Liver (tissue), 9 donors: Measurements from ENCODE around the gene PARD6B. TPM values are rescaled to one million over a fixed set of nuclear protein-coding genes. Genes with fewer than 3 reads are reported as not detected.
"Not testable (repeated sequence)": the region's sequence is repeated elsewhere in the genome, so short reads cannot be mapped to it uniquely, and the experiment has no call there.

Source experiments
- DNase-seq: peaks from one replicate; pipeline ENCODE4 v3.0.0-alpha.2; 2017; ENCODE audit warnings: low spot score
- H3K27ac ChIP-seq, 2 donors: one replicate each; pipeline ENCODE4 v1.7.0; 2013; ENCODE audit warnings: inconsistent platforms in 2 of 2, low read length in 2 of 2, control low read depth in 1 of 2, low read depth in 1 of 2, mild to moderate bottlenecking in 1 of 2
- H3K27me3 ChIP-seq, 4 donors: one replicate each; pipeline versions ENCODE4 v1.6.1 to v1.7.0; 2013; ENCODE audit warnings: low read length in 3 of 4, inconsistent platforms in 1 of 4, mild to moderate bottlenecking in 1 of 4, moderate library complexity in 1 of 4; ENCODE audit not compliant: control insufficient read depth in 4 of 4, insufficient read depth in 4 of 4
- H3K36me3 ChIP-seq, 4 donors: one replicate each; pipeline versions ENCODE4 v1.6.1 to v1.7.0; 2013; ENCODE audit warnings: low read length in 3 of 4, mild to moderate bottlenecking in 3 of 4, low read depth in 1 of 4, moderate library complexity in 1 of 4; ENCODE audit not compliant: control insufficient read depth in 4 of 4, insufficient read depth in 3 of 4
- H3K4me1 ChIP-seq, 4 donors: one replicate each; pipeline versions ENCODE4 v1.6.1 to v1.7.0; 2013; ENCODE audit warnings: low read length in 3 of 4, mild to moderate bottlenecking in 3 of 4, moderate library complexity in 1 of 4; ENCODE audit not compliant: control insufficient read depth in 4 of 4, insufficient read depth in 4 of 4
- H3K4me3 ChIP-seq, 3 donors: one replicate each; pipeline versions ENCODE4 v1.6.1 to v1.7.0; 2013; ENCODE audit warnings: low read length in 3 of 3, control low read depth in 1 of 3, low read depth in 1 of 3, mild to moderate bottlenecking in 1 of 3
- H3K9ac ChIP-seq, 2 donors: one replicate each; pipeline ENCODE4 v1.7.0; 2013; ENCODE audit warnings: low read length in 2 of 2, mild to moderate bottlenecking in 2 of 2, moderate library complexity in 2 of 2, control low read depth in 1 of 2, low read depth in 1 of 2
- H3K9me3 ChIP-seq, 4 donors: one replicate each; pipeline versions ENCODE4 v1.6.1 to v1.7.0; 2013; ENCODE audit warnings: low read length in 3 of 4; ENCODE audit not compliant: control insufficient read depth in 4 of 4
- CTCF ChIP-seq: fragments of 150-350 bp; IDR thresholded peaks from 2 replicates; pipeline ENCODE4 v1.5.1; 2017; ENCODE audit warnings: improper control_type of control experiment, low read depth, low read length; ENCODE audit not compliant: missing input control
- EGR1 ChIP-seq, 2 donors: IDR thresholded peaks; 2 replicates each; pipeline ENCODE4 v1.6.1; 2016 to 2018; ENCODE audit warnings: antibody characterized with exemption in 2 of 2, low read depth in 2 of 2
- FOXA1 ChIP-seq: IDR thresholded peaks from 2 replicates; pipeline ENCODE4 v1.6.1; 2016; ENCODE audit warnings: antibody characterized with exemption
- FOXA2 ChIP-seq: IDR thresholded peaks from 2 replicates; pipeline ENCODE4 v1.6.1; 2016; ENCODE audit warnings: antibody characterized with exemption
- GABPA ChIP-seq, 2 donors: IDR thresholded peaks in 1 of 2; conservative IDR thresholded peaks in 1 of 2; 2 replicates each; pipeline ENCODE4 v1.6.1; 2016; ENCODE audit warnings: antibody characterized with exemption in 2 of 2, mild to moderate bottlenecking in 1 of 2, moderate library complexity in 1 of 2
- HNF4A ChIP-seq, 2 donors: conservative IDR thresholded peaks; 2 replicates each; pipeline ENCODE4 v1.6.1; 2016; ENCODE audit warnings: antibody characterized with exemption in 2 of 2, mild to moderate bottlenecking in 2 of 2
- HNF4G ChIP-seq: IDR thresholded peaks from 2 replicates; pipeline ENCODE4 v1.6.1; 2016; ENCODE audit warnings: antibody characterized with exemption
- JUND ChIP-seq, 2 donors: IDR thresholded peaks; 2 replicates each; pipeline ENCODE4 v1.6.1; 2016; ENCODE audit warnings: antibody characterized with exemption in 2 of 2
- NR2F2 ChIP-seq: IDR thresholded peaks from 2 replicates; pipeline ENCODE4 v1.6.1; 2016; ENCODE audit warnings: antibody characterized with exemption
- RAD21 ChIP-seq, 2 donors: IDR thresholded peaks; 2 replicates each; pipeline ENCODE4 v1.6.1; 2016; ENCODE audit warnings: antibody characterized with exemption in 2 of 2, mild to moderate bottlenecking in 2 of 2
- RXRA ChIP-seq, 2 donors: IDR thresholded peaks; 2 replicates each; pipeline ENCODE4 v1.6.1; 2017 to 2018; ENCODE audit warnings: antibody characterized with exemption in 2 of 2, mild to moderate bottlenecking in 1 of 2
- SP1 ChIP-seq: IDR thresholded peaks from 2 replicates; pipeline ENCODE4 v1.6.1; 2018; ENCODE audit warnings: antibody characterized with exemption, mild to moderate bottlenecking
- TAF1 ChIP-seq: conservative IDR thresholded peaks from 2 replicates; pipeline ENCODE4 v1.6.1; 2016; ENCODE audit warnings: antibody characterized with exemption, mild to moderate bottlenecking
- YY1 ChIP-seq: IDR thresholded peaks from 2 replicates; pipeline ENCODE4 v1.6.1; 2016; ENCODE audit warnings: antibody characterized with exemption, mild to moderate bottlenecking
- ZBTB33 ChIP-seq: IDR thresholded peaks from 2 replicates; pipeline ENCODE4 v1.6.1; 2016; ENCODE audit warnings: antibody characterized with exemption
- WGBS: extraction: QIAGEN DNeasy Blood & Tissue Kit; methylation state at CpG from one replicate; pipeline ENCODE4 v1.1.7; 2013; 5-methylcytosine and 5-hydroxymethylcytosine counted together
- polyA plus RNA-seq, 2 donors: library from polyadenylated mRNA; stranded (reverse) in 1 of 2; unstranded in 1 of 2; fragments of 200-250 nt in 1 of 2; fragments of >200 nt in 1 of 2; fragmentation: Nextera tagmentation in 1 of 2; extraction: Ambion mirVana in 1 of 2; gene quantifications; one replicate each; pipeline versions ENCODE4 v1.2.1 to v1.2.3, GENCODE V29; 2013 to 2015
- total RNA-seq, 2 donors: library from RNA; depleted of rRNA; stranded (reverse); fragments of >200 nt; gene quantifications; one replicate each; pipeline ENCODE4 v1.2.3, GENCODE V29; 2014
- TF ChIP-seq, protein P1 (sequence below): IDR thresholded peaks from 2 replicates; pipeline ENCODE4 v1.6.1; 2016; ENCODE audit warnings: antibody characterized with exemption
- TF ChIP-seq, protein P2 (sequence below): IDR thresholded peaks from 2 replicates; pipeline ENCODE4 v1.6.1; 2016; ENCODE audit warnings: antibody characterized with exemption
- TF ChIP-seq, protein P3 (sequence below): IDR thresholded peaks from 2 replicates; pipeline ENCODE4 v1.6.1; 2016; ENCODE audit warnings: antibody characterized with exemption, mild to moderate bottlenecking
- donor health status: healthy.
- donor health status: healthy.
- donor health status: healthy.
- donor health status: healthy.
- donor health status: healthy.

Gene PARD6B
- total and polyA plus RNA-seq, 4 donors: 1.2 to 8.8 (median 5.9) TPM

DNA sequence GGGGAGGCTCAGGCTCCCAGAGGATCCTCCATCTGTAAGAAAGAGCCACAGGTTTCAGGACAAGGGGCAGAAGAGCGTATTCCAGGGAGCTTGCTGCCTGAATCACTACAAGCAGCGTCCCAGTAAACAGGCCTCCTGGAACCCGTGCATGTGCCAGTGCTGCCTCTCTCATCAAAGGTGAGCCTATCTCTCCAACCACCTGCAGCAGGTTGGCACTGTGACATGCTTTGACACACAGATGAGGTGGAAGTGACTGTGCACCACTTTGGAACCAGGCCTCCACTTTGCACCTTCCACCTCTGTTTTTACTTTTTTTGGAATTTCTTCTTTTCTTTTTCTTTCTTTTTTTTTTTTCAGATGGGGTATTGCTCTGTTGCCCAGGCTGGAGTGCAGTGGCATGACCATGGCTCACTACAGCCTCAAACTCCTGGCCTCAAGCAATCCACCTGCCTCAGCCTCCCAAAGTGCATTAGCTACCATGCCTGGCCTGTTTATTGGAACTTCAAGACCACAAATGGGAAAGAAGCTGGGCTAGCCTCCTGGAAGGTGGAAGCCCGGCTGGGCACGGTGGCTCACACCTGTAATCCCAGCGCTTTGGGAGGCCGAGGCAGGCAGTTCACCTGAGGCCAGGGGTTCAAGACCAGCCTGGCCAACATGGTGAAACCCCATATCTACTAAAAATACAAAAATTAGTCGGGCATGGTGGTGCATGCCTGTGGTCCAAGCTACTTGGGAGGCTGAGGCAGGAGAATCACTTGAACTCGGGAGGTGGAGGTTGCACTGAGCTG, 27.5 kb upstream of the PARD6B start:
- H3K4me1 ChIP-seq, H3K36me3 ChIP-seq, H3K9ac ChIP-seq, H3K27me3 ChIP-seq, H3K9me3 ChIP-seq, H3K27ac ChIP-seq, H3K4me3 ChIP-seq, DNase-seq: not testable (repeated sequence)
- WGBS: 94% methylated on average over 9 of the region's 9 CpGs

DNA sequence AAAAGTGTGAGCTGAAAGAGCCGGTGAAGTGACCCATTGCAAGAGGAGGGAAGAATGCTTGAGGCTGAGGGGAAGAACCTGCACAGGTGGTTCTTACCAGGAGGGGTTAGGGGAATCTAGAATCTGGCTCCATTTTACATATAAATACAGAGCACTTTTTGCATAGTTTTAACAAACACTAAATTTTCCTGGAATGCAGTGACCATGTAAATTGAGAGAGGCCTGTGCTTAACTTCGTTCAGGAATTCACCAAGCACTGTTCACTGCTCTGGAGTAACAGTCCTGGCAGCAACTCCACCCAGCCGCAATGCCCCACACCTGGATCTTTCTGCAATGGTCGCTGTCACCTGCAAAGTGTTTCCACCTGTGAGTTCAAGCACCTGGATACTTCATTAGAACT, 26.9 kb upstream of the PARD6B start:
- Histone ChIP-seq H3K9ac (no peak overlapping the region), H3K4me3 (no peak overlapping the region), H3K36me3 (no peaks in the 10 kb centered on the region), H3K4me1 (no peaks in the 10 kb centered on the region), H3K27ac (no peak overlapping the region), H3K9me3 (no peaks in the 10 kb centered on the region), H3K27me3 (no peaks in the 10 kb centered on the region)
- no peak for DNase-seq
- TF ChIP-seq JUND (IDR thresholded peaks at IDR 0.05) (no peak), TAF1 (no peak), SP1 (no peak), YY1 (no peak), CTCF (no peak), HNF4G (no peak), FOXA1 (no peak), EGR1 (IDR thresholded peaks at IDR 0.05; ENCODE audit: low read depth in 2 of 2) (no peak), RAD21 (IDR thresholded peaks at IDR 0.05) (no peak), RXRA (IDR thresholded peaks at IDR 0.05) (no peak), ZBTB33 (no peak), NR2F2 (no peak), HNF4A (conservative IDR thresholded peaks at IDR 0.05) (no peak), GABPA (IDR thresholded peaks at IDR 0.05 in 1 of 2, conservative IDR thresholded peaks at IDR 0.05 in 1 of 2) (no peak), FOXA2 (no peak)
- TF ChIP-seq, protein P1, sequence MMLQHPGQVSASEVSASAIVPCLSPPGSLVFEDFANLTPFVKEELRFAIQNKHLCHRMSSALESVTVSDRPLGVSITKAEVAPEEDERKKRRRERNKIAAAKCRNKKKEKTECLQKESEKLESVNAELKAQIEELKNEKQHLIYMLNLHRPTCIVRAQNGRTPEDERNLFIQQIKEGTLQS: no peak
- TF ChIP-seq, protein P2, sequence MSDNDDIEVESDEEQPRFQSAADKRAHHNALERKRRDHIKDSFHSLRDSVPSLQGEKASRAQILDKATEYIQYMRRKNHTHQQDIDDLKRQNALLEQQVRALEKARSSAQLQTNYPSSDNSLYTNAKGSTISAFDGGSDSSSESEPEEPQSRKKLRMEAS: no peak
- TF ChIP-seq, protein P3, sequence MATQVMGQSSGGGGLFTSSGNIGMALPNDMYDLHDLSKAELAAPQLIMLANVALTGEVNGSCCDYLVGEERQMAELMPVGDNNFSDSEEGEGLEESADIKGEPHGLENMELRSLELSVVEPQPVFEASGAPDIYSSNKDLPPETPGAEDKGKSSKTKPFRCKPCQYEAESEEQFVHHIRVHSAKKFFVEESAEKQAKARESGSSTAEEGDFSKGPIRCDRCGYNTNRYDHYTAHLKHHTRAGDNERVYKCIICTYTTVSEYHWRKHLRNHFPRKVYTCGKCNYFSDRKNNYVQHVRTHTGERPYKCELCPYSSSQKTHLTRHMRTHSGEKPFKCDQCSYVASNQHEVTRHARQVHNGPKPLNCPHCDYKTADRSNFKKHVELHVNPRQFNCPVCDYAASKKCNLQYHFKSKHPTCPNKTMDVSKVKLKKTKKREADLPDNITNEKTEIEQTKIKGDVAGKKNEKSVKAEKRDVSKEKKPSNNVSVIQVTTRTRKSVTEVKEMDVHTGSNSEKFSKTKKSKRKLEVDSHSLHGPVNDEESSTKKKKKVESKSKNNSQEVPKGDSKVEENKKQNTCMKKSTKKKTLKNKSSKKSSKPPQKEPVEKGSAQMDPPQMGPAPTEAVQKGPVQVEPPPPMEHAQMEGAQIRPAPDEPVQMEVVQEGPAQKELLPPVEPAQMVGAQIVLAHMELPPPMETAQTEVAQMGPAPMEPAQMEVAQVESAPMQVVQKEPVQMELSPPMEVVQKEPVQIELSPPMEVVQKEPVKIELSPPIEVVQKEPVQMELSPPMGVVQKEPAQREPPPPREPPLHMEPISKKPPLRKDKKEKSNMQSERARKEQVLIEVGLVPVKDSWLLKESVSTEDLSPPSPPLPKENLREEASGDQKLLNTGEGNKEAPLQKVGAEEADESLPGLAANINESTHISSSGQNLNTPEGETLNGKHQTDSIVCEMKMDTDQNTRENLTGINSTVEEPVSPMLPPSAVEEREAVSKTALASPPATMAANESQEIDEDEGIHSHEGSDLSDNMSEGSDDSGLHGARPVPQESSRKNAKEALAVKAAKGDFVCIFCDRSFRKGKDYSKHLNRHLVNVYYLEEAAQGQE: no peak
- 92% methylated on average over 4 of the region's 4 CpGs for WGBS
